Endometrium (tissue), 2 donors: ENCODE results near the gene KCNJ6.

Experiments
- FAIRE-seq: peaks from 2 replicates; lab custom pipeline; 2012; peaks lifted over from hg19 to GRCh38; lab: Jason Lieb, UNC
- donor health status: control.
- donor health status: control.

Gene KCNJ6

GRCh38 chr21:37564924-37565529 is 351.2 kb downstream of the KCNJ6 start:
- no peak for FAIRE-seq

GRCh38 chr21:37564341-37564923 is 351.8 kb downstream of the KCNJ6 start:
- no peak for FAIRE-seq

- FAIRE-seq = no peak
Measured at GRCh38 chr21:37563641-37564340, 352.5 kb downstream of the KCNJ6 start.

GRCh38 chr21:37562920-37563640 is 353.2 kb downstream of the KCNJ6 start:
- FAIRE-seq = no peak

GRCh38 chr21:37561941-37562919 is 354.0 kb downstream of the KCNJ6 start:
- no peak for FAIRE-seq

- FAIRE-seq = no peak
Measured at GRCh38 chr21:37561506-37561905, 354.8 kb downstream of the KCNJ6 start.

- no peak for FAIRE-seq
Measured at GRCh38 chr21:37560385-37560784, 355.9 kb downstream of the KCNJ6 start.

GRCh38 chr21:37558676-37559211 is 357.5 kb downstream of the KCNJ6 start:
- no peak for FAIRE-seq
